GM12872 (cell line): ENCODE measurements around the gene MGMT.

Experiments used
- CTCF ChIP-seq: IDR thresholded peaks from 3 replicates; pipeline ENCODE4 v1.5.1; 2011; ENCODE audit warnings: low read depth, mild to moderate bottlenecking, low read length, moderate library complexity; ENCODE audit not compliant: insufficient read depth

Gene MGMT

GRCh38 chr10:129466703-129467358 lies at the start of gene MGMT:
Gene MGMT (plus strand): TSS chr10:129467241.
- TF ChIP-seq CTCF: no peak

- TF ChIP-seq CTCF: no peak
Observed at GRCh38 chr10:129417870-129418269, 49.2 kb upstream of the MGMT start.

- no peak for TF ChIP-seq CTCF
Observed at GRCh38 chr10:129418496-129419225, 48.4 kb upstream of the MGMT start.

- no peak for TF ChIP-seq CTCF
Observed at GRCh38 chr10:129419397-129419796, 47.6 kb upstream of the MGMT start.

GRCh38 chr10:129421399-129422010 lies 45.5 kb upstream of the MGMT start:
- TF ChIP-seq CTCF: no peak

- TF ChIP-seq CTCF: no peak
Observed at GRCh38 chr10:129424978-129425377, 42.1 kb upstream of the MGMT start.

GRCh38 chr10:129426606-129427005 lies 40.4 kb upstream of the MGMT start:
- TF ChIP-seq CTCF: no peak
